ENCODE measurements around the gene MLPH. TPM values are rescaled to one million over a fixed set of nuclear protein-coding genes. Genes with fewer than 3 reads are reported as not detected.
A peak's percentile ranks its signal among the peaks of the same experiment; 100 is the strongest.

MLPH gene
- total RNA-seq, 1 donor from 2014 or later = not detected

GRCh38 chr2:237452861-237453260 lies 34.2 kb upstream of the MLPH start:
- Mint-ChIP-seq H3K36me3 (ENCODE audit: low read depth) (no peaks in the 10 kb centered on the region), H3K9me3 (peaks cover 3% of the 10 kb centered on the region), H3K27ac (ENCODE audit: unreplicated experiment) (no peak overlapping the region), H3K4me3 (no peak overlapping the region), H3K27me3 (ENCODE audit: low read depth) (peaks cover 6% of the 10 kb centered on the region), H3K4me1 (no peaks in the 10 kb centered on the region)
- no peak for DNase-seq (ENCODE audit: low read depth, low spot score)
- no peak for TF ChIP-seq CTCF (conservative IDR thresholded peaks at IDR 0.05)

GRCh38 chr2:237453671-237454070 lies 33.4 kb upstream of the MLPH start:
- Mint-ChIP-seq H3K4me1 (no peaks in the 10 kb centered on the region), H3K27ac (ENCODE audit: unreplicated experiment) (no peak overlapping the region), H3K9me3 (peaks cover 3% of the 10 kb centered on the region), H3K27me3 (ENCODE audit: low read depth) (peaks cover 11% of the 10 kb centered on the region), H3K4me3 (no peak overlapping the region), H3K36me3 (ENCODE audit: low read depth) (no peaks in the 10 kb centered on the region)
- no peak for DNase-seq (ENCODE audit: low read depth, low spot score)
- no peak for TF ChIP-seq CTCF (conservative IDR thresholded peaks at IDR 0.05)

- Mint-ChIP-seq H3K27me3 (ENCODE audit: low read depth) (peaks cover 11% of the 10 kb centered on the region), H3K9me3 (peaks cover 7% of the 10 kb centered on the region), H3K27ac (ENCODE audit: unreplicated experiment) (peak overlapping the region; percentile 78), H3K4me3 (no peak overlapping the region), H3K36me3 (ENCODE audit: low read depth) (no peaks in the 10 kb centered on the region), H3K4me1 (no peaks in the 10 kb centered on the region)
- no peak for TF ChIP-seq CTCF (conservative IDR thresholded peaks at IDR 0.05)
- no peak for DNase-seq (ENCODE audit: low read depth, low spot score)
These were observed 31.3 kb upstream of the MLPH start for GRCh38 chr2:237455764-237456163.

GRCh38 chr2:237456200-237456843 lies 30.7 kb upstream of the MLPH start:
- Mint-ChIP-seq H3K4me3 (no peak overlapping the region), H3K9me3 (peaks cover 7% of the 10 kb centered on the region), H3K27ac (ENCODE audit: unreplicated experiment) (peak overlapping the region; percentile 78), H3K27me3 (ENCODE audit: low read depth) (peaks cover 12% of the 10 kb centered on the region), H3K36me3 (ENCODE audit: low read depth) (peaks cover 4% of the 10 kb centered on the region), H3K4me1 (no peaks in the 10 kb centered on the region)
- TF ChIP-seq CTCF (conservative IDR thresholded peaks at IDR 0.05) = no peak
- DNase-seq (ENCODE audit: low read depth, low spot score) = no peak

- Mint-ChIP-seq H3K36me3 (ENCODE audit: low read depth) (peaks cover 4% of the 10 kb centered on the region), H3K4me3 (no peak overlapping the region), H3K4me1 (no peaks in the 10 kb centered on the region), H3K9me3 (peaks cover 7% of the 10 kb centered on the region), H3K27ac (ENCODE audit: unreplicated experiment) (no peak overlapping the region), H3K27me3 (ENCODE audit: low read depth) (peaks cover 10% of the 10 kb centered on the region)
- TF ChIP-seq CTCF (conservative IDR thresholded peaks at IDR 0.05) = no peak
- no peak for DNase-seq (ENCODE audit: low read depth, low spot score)
These were observed 29.6 kb upstream of the MLPH start for GRCh38 chr2:237457388-237457941.
